HG03439 (cell line): Measurements from ENCODE around the gene UBL7.
"Not testable (repeated sequence)": the region's sequence is repeated elsewhere in the genome, so short reads cannot be mapped to it uniquely, and the experiment has no call there.

Experiments used
- ATAC-seq: cut with Tn5 transposase; IDR thresholded peaks from one replicate; pipeline ENCODE4 v1.9.1; 2021; ENCODE audit warnings: mild to moderate bottlenecking, moderate library complexity; ENCODE audit not compliant: unreplicated experiment

UBL7 gene, protein sequence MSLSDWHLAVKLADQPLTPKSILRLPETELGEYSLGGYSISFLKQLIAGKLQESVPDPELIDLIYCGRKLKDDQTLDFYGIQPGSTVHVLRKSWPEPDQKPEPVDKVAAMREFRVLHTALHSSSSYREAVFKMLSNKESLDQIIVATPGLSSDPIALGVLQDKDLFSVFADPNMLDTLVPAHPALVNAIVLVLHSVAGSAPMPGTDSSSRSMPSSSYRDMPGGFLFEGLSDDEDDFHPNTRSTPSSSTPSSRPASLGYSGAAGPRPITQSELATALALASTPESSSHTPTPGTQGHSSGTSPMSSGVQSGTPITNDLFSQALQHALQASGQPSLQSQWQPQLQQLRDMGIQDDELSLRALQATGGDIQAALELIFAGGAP

DNA sequence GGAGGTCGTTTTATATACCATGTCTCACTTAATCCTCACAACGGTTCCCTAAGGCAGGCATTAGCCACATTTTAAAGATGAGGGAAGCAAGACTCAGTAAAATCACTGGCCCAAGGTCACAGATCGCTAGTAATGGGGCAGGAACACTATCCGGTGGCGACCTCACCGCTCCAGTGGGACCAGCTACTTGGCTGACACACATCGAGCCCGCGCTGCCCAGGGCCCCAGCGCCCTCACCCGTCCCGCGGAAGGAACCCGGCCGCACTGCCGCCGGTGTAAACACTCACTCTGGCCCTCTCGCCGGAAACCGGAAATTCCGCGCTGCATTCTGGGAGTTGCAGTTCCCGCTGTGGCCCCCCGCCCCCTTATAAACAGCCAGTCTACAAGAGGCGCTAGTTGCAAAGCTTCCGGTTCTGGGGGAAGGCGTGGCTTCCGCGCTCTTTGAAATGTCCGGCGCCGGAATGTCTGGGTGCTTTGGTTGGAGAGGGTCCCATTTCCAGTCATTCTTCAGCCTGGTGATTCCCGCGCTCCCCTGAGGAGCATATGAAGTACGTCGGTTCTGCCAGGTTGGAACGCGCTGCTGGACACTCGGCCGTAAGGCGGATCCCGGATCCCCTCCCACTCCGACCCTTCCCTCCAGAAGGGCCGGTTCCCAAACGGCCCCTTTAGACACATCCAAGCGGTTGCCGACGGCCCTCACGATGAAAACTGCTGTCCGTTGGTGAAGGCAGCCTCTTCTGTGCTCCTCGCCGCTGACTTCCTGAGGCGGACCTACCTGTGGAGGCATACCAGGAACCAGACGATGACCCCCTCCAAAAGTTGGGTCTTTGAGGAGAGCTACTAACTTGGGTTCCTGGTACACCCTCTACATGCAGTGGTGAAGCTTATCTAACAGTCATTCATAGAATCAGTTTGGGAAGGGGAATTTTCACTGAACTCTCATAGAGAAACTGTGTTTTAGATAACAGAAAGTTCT is at the start of gene UBL7:
TSS of gene UBL7 (minus strand) at position 290 of the 976 bp plus-strand sequence. CDS start 2,293 bp downstream, outside the sequence.
- peak; percentile 85 for ATAC-seq

DNA sequence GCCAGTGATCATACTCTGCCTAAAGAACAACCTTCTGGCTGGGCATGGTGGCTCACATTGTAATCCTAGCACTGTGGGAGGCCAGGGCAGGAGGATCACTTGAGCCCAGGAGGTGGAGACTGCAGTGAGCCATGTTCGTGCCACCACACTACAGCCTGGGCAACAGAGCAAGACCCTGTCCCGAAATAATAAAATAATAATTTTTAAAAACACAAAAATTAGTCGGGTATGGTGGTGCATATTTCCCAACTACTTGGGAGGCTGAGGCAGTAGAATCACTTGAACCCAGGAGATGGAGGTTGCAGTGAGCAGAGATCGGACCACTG is 45.5 kb upstream of the UBL7 start:
- ATAC-seq: no peak

DNA sequence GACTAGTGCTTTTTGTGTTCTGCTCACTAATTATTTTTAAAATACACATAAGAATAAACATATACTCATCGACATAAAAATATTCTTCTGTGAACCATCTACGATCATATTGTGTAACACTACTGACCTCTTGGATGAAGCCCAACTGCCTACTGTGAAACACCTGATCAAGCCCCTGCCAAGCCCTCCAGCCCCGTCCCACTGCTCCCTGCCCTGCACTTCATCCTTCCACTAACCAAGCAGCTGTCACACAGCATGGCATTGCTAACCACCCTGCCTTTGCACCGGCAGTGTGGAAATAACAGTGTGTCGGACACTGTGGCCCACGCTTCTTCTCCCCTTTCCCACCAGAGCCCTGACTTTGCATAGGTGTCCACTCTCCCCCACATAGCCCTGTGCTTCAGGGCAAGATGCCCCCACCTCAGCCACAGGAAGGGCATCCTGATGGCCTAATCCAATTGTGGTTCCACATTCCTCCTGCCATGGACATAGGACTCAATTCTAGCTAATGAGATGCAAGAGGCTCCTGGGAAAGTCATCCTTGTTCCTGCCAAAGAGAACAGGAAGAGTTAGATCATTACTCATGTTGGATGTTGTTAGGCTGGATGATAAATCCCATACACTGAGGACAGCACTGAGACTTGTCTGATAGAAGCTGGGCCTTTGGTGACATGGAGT is 45.0 kb upstream of the UBL7 start:
- no peak for ATAC-seq

DNA sequence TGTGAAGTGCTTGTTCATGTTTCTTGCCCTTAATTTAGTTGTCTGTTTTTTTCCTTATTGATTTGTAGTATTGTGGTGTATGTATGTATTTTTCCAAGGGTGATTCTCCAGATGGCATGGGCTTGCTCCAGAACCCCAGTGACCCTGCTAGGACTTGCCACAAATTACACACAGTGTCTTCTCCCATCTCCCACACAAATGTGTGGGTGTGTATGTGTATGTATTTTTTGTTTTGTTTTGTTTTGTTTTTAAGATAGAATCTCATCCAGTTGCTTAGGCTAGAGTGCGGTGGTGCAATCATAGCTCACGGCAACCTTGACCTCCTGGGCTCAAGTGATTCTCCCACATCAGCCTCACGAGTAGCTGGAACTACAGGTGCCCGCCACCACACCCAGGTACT is 43.9 kb upstream of the UBL7 start:
- ATAC-seq: no peak

DNA sequence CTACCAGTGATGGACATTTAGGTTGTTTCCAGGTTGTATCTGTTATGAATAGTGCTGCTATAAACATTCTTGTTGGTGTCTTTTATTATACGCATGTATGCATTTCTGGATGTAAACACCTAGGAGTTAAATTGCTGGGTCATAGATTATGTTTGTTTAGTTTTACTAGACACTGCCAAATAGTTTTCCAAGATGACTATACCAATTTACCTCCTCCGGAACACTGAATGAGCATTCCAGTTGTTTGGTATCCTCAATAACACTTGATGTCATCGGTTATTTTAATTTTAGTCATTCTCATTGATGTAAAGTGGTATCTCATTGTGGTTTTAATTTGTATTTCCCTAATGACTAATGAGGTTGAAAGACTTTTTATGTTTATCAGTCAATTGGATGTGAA is 43.5 kb upstream of the UBL7 start:
- ATAC-seq: no peak

DNA sequence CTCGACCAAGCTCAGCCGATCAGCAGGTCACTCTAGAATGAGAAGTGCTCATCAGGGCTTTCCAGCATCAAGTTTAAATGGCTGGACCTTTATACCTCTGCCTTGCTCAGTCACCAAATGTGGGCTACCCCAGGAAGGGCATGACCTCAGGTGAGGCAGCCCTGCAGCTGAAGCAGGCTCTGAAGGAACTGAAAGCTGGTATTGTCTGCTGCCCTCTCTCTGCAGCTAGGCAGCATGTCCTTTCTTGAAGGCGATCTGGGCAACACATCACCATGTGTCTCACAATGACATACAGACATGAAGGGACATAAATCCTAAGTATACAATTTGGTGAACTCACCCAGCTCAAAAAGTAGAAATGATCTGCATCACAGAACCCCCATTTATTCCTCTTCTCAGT is 41.3 kb upstream of the UBL7 start:
- ATAC-seq: no peak

DNA sequence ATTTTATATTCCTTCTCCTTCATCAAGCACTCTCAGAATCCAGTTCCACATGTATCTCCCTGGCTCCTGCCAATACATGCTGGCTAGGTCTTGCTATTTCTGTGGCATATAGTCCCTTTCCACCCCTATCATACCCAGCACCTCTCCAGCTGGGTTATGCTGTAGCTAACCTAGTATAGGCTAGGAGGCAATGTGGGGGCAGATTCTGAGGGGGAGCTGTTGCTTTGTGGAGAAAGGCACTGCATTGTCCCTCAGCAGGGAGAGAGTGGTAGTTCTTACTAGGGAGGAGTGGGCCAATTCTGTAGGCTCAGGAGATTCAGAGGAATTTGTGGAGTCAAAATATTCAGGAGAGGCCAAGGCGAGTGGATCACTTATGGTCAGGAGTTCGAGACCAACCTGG is 39.4 kb upstream of the UBL7 start:
- no peak for ATAC-seq

DNA sequence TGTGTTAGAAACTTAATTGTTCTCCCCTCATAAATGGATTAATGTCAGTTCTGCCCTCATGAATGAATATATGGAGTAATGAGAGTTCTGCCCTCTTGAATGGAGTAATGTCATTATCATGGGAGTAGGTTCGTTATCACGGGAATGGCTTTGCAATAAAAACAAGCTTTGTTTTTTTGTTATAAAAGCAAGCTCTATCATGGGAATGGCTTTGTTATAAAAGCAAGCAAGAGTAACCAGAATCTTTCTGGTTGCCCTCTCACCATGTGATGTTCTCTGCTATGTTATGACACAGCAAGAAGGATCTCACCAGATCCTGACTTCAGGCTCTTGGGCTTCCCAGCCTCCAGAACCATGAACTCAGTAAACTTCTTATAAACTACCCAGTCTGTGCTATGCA is 38.4 kb upstream of the UBL7 start:
- ATAC-seq: no peak

DNA sequence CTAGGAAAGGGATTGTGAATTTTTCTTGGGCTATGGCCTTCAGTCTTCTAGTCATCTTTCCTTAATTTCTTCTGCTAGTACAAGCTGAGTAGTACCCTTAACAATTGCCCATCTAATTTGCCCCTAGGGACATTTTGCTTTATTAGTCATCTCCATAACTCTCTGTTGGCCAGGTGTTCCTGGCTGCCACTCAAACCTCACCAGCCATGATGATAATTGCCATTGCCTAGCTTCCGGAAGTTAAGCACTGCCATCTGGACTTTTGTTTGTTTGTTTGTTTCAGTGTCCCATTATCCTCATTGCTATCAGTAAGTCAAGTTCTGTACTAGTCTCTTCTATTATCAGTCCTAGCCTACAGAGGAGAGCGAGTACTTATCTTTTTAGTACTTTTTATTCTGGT is 36.6 kb upstream of the UBL7 start:
- no peak for ATAC-seq

DNA sequence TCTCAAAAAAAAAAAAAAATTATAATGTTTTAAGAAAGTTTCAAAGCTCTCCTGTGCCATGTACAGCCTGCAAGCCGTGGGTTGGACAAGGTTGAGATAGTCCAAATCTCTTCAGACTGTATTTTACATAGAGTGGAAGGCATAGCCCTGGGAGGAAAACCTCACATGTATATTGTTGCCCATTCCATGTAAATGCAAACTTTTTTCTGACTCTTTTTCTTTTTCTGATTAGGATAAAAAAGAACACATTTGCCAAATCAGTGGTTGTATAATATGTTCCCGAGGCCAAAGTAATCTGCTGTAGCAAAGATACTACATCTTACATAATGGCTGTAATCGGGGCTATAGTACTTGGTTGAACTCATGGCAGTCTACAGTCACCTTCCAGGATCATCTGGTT is 35.7 kb upstream of the UBL7 start:
- ATAC-seq: no peak

DNA sequence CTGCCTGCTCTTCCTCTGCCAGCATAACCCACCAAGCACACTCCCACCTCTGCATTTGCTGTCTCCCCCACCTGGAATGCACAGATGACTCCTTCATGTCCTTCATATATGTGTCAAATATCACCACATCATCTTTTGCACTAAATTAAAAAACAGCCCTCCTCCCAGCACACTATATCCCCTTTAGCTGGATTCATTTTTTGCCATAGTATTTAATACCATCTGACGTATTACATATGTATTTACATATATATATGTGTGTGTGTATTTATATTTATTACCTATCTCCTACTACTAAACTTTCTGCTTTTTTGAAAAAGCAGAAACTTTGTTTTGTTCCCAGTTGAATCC is 29.4 kb upstream of the UBL7 start:
- no peak for ATAC-seq

DNA sequence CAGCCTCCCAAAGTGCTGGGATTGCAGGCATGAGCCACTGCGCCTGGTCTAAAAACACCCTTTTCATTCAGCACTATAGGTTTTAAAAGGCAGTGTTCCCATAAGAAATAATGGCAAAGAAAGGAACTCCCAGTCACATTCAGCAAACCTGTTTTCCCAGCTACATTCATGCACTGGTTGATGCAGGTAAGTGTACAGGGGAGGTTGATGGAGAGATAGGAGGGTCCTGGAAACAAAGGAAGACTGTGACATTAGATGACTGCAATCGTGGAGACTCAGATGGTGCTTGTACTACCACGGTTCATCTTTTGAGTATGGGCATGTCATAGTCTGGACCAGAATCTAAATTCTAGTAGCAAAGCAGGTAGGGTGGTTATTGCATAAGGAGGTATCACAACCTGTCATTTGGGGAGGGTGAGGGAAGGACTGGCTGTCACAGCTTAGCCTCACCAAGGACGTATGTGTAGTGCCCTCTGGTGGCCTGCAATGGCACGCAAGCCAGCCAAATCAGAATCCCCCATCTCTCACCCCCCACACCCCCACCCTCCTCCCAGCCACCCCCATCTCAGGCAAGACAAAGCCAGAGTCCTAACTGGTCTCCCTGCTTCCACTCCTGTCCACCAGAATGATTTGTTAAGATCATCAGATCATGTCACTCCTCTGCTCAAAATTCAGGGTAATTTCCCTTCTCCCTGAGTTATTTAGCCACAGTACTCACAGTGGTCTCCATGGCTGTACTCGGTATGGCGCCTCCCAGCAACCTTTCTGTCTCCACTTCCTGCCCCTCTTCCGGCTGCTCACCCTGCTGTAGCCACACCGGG is 28.8 kb upstream of the UBL7 start:
- no peak for ATAC-seq

DNA sequence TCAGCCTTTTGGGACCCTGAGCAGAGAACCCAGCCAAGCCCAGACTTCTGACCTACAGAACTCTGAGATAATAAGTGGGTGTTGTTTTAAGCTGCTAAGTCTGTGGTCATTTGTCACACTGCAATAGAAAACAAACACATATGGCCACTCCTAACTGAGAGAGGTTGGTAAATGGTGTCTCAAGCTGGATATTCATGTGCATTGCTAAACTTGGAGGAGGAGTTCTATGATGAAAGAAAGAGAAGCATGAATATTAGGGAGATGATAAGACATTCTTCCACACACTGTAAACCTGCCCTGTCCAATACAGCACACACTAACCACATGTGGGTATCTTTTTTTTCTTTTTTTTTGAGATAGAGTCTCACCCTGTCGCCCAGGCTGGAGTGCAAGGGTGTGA is 27.8 kb upstream of the UBL7 start:
- no peak for ATAC-seq

DNA sequence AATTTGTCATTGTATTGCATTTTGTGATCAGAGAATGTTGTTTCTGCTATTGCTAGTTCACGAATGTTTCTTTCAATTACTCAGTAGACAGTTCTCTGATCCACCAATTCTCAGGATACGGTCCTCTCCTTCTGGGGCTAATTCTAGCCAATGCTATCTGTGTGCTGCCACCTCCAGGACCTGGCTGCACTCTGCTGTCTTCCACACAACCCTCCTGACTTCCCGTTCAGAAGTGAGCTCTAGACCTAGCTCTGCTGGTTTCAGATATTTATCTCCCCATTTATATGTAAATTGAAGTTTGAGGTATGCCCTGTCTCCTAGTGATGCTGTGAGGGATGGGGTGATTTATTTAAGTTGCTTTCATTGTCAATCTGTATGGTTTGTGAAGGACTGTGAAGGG is 21.7 kb upstream of the UBL7 start:
- ATAC-seq: no peak

DNA sequence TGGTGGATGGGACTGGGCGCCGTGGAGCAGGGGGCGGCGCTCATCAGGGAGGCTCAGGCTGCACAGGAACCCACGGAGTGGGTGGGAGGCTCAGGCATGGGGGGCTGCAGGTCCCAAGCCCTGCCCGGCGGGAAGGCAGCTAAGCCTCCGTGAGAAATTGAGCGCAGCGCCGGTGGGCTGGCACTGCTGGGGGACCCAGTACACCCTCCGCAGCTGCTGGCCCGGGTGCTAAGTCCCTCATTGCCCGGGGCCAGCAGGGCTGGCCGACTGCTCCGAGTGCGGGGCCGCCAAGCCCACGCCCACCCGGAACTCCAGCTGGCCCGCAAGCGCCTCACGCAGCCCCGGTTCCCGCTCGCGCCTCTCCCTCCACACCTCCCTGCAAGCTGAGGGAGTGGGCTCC is 19.4 kb upstream of the UBL7 start:
- ATAC-seq: not testable (repeated sequence)

DNA sequence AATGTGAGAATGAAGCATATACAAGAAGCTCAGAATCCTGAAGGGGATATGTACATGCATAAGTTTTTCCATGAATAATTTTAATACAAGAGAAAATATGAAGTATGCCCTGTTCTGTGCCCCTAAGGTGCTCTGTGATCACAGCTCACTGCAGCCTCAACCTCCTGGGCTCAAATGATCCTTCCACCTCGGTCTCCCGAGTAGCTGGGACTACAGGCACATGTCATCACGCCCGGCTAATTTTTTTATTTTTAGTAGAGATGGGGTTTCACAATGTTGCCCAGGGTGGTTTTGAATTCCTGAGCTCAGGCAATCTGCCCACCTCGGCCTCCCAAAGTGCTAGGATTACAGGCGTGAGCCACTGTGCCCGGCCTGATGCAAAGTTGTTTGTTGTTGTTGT is 10.7 kb upstream of the UBL7 start:
- ATAC-seq: not testable (repeated sequence)

DNA sequence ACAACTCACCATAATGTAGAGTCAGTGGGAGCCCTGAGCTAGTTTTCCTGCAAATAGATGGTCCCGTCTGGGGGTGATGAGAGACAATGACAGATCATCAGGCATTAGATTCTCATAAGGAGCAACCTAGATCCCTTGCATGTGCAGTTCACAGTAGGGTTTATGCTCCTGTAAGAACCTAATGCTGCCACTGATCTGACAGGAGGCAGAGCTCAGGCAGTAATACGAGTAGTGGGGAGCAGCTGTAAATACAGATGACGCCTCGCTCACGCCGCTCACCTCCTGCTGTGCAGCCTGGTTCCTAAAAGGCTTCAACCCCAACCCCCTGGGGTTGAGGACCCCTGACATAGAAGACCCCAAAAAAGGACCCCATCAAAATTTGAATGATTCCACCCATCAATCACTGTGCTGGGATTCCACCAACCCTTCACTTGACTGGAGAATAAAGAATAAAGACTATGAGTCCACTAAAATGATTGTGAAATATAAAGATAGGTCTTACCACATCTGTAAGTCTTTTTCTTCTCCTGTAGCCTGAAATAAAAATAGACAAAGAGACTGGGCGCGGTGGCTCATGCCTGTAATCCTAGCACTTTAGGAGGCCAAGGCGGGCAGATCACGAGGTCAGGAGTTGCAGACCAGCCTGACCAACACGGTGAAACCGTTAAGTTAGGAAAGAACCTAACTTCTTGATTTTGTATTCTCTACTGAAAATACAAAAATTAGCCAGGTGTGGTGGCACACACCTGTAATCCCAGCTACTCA is 9.9 kb upstream of the UBL7 start:
- no peak for ATAC-seq

DNA sequence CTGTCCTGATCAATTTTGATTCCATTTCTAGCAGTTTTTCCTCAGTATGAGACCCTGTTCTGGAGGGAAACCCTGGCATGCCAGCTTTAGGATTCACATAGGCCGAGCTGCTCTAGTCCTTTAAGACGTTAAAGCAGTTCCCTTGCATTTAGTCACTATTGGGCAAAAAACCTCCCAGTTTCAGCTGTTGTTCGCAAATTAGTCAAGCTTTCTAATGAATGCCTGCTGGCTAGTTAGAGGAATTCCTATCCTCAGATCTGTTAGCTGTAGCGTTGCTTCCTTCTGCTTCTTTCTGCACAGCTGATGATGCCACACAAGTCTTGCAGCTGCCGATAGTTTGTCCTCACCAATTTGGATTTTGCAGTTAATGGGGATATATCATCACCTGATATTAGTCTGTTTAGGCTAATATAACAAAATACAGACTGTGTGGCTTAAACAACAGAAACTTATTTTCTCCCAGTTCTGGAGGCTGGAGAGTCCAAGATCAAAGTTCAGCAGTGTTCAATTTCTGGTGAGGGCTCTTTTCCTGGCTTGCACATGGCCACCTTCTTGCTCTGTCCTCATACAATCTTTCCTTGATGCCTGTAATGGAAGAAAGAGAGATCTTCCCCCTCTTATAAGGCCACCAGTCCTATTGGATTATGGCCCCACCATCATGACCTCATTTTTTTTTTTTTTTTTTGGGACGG is 7.5 kb upstream of the UBL7 start:
- no peak for ATAC-seq

DNA sequence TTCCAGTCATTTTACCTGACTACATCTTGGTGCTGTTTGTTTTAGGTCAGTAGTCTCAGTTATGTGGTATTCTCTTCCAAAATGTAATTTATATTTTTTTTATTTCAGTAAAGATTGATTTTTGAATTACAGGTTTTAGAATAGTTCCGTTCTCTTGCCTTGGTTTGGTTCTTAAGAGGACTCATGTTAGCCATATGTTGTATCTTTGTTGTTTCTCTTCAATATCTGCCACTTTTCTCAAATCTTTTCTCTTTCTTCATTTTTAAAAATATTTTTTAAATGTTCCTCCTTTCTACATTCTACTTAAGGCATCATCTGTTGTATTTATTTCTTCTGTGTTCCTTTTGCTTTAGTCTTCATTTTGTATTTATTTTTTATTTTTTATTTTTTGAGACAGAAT is 5.6 kb upstream of the UBL7 start:
- no peak for ATAC-seq

DNA sequence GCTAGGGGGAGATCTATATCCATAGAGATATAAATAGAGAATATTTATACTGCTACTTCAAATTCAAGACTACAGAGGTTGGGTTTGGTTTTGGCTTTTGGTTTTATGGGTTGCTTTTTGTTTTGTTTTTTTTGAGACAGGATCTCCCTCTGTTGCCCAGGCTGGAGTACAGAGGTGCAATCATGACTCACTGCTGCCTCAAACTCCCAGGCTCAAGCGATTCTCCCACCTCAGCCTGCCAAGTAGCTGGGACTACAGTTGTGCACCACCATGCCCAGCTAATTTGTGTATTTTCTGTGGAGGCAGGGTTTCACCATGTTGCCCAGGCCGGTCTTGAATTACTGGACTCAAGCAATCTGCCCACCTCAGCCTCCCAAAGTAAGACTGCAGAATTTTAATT is 3.9 kb upstream of the UBL7 start:
- ATAC-seq: no peak
